DND-41 (cell line): Measurements from ENCODE around the gene CCDC201.

Experiments used
- EZH2 ChIP-seq: IDR thresholded peaks from 3 replicates; pipeline ENCODE4 v1.6.1; 2012; ENCODE audit warnings: borderline replicate concordance, low read depth, mild to moderate bottlenecking, moderate library complexity, low read length, inconsistent platforms; ENCODE audit not compliant: severe bottlenecking
- TF ChIP-seq, protein P1 (sequence below): IDR thresholded peaks from 2 replicates; pipeline ENCODE4 v1.5.1; 2012; ENCODE audit warnings: borderline replicate concordance, low read length, moderate library complexity, mild to moderate bottlenecking; ENCODE audit not compliant: poor library complexity, severe bottlenecking; ENCODE audit errors: extremely low read depth

DNA sequence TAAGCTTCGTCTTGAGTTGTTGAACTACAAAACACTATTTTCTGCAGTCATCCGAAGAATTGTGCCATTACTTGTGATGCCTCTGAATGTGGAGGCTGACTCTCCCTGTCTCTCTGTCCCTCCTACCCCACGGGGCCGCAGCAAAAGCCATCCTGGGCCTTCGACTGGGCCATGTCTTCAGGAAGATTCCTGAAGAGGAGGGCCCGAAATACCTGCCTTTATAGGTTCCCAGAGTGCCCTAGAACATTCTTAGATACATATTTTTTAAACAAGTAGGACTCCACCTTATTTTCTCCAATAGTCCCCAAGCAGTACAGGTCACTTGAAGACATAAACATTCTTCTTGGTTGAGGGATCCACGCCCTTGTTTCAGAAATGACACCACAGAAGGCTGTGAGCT is 40.1 kb upstream of the CCDC201 start:
- no peak for TF ChIP-seq EZH2
- TF ChIP-seq, protein P1, sequence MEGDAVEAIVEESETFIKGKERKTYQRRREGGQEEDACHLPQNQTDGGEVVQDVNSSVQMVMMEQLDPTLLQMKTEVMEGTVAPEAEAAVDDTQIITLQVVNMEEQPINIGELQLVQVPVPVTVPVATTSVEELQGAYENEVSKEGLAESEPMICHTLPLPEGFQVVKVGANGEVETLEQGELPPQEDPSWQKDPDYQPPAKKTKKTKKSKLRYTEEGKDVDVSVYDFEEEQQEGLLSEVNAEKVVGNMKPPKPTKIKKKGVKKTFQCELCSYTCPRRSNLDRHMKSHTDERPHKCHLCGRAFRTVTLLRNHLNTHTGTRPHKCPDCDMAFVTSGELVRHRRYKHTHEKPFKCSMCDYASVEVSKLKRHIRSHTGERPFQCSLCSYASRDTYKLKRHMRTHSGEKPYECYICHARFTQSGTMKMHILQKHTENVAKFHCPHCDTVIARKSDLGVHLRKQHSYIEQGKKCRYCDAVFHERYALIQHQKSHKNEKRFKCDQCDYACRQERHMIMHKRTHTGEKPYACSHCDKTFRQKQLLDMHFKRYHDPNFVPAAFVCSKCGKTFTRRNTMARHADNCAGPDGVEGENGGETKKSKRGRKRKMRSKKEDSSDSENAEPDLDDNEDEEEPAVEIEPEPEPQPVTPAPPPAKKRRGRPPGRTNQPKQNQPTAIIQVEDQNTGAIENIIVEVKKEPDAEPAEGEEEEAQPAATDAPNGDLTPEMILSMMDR, result no peak
